Activated T-cell treated with anti-CD3 and anti-CD28 coated beads for 48 hours (primary cell): ENCODE measurements around the gene IQGAP2.

Source experiments
- DNase-seq: peaks from one replicate; pipeline ENCODE4 v3.0.0-alpha.2; 2020; ENCODE audit warnings: low read depth

Gene IQGAP2

GRCh38 chr5:76690704-76691466 lies 287.8 kb downstream of the IQGAP2 start:
- no peak for DNase-seq

- no peak for DNase-seq
Measured at GRCh38 chr5:76691467-76692273, 288.6 kb downstream of the IQGAP2 start.

GRCh38 chr5:76692274-76692540 lies 289.1 kb downstream of the IQGAP2 start:
- DNase-seq: no peak

GRCh38 chr5:76692651-76693050 lies 289.6 kb downstream of the IQGAP2 start:
- DNase-seq: no peak

GRCh38 chr5:76693141-76693540 lies 290.1 kb downstream of the IQGAP2 start:
- no peak for DNase-seq

GRCh38 chr5:76694317-76694716 lies 291.2 kb downstream of the IQGAP2 start:
- no peak for DNase-seq

- DNase-seq: no peak
Measured at GRCh38 chr5:76695346-76695745, 292.3 kb downstream of the IQGAP2 start.

GRCh38 chr5:76696251-76696650 lies 293.2 kb downstream of the IQGAP2 start:
- DNase-seq: no peak

GRCh38 chr5:76697670-76698069 lies 294.6 kb downstream of the IQGAP2 start:
- DNase-seq: no peak

- no peak for DNase-seq
Measured at GRCh38 chr5:76700571-76700970, 297.5 kb downstream of the IQGAP2 start.

GRCh38 chr5:76701298-76701697 lies 298.2 kb downstream of the IQGAP2 start:
- no peak for DNase-seq

- DNase-seq: no peak
Measured at GRCh38 chr5:76703707-76704106, 300.6 kb downstream of the IQGAP2 start.

GRCh38 chr5:76704131-76704663 lies 301.1 kb downstream of the IQGAP2 start:
- no peak for DNase-seq

GRCh38 chr5:76705574-76705973 lies 302.5 kb downstream of the IQGAP2 start:
- no peak for DNase-seq

- DNase-seq: no peak
Measured at GRCh38 chr5:76709762-76710161, 306.7 kb downstream of the IQGAP2 start.

GRCh38 chr5:76710991-76711390 lies 307.9 kb downstream of the IQGAP2 start:
- no peak for DNase-seq

GRCh38 chr5:76714751-76715485 lies 311.8 kb downstream of the IQGAP2 start:
- DNase-seq: no peak

- no peak for DNase-seq
Measured at GRCh38 chr5:76715486-76715735, 312.3 kb downstream of the IQGAP2 start.

- DNase-seq: peak; percentile 43
Measured at GRCh38 chr5:76715736-76716455, 312.8 kb downstream of the IQGAP2 start, which contains the start of gene F2R. TSS of gene F2R (plus strand) at chr5:76716126. CDS start at chr5:76716308, 182 bp downstream.

GRCh38 chr5:76716456-76717157 lies 313.5 kb downstream of the IQGAP2 start:
- DNase-seq: no peak

- DNase-seq: no peak
Measured at GRCh38 chr5:76717222-76718083, 314.4 kb downstream of the IQGAP2 start.
